Activated T-helper 1 cell treated with Interleukin-2 at 50 U/mL for 16 hours (primary cell): ENCODE data around the gene CHMP4A.
A peak's percentile ranks its signal among the peaks of the same experiment; 100 is the strongest.

Experiments used
- DNase-seq: peaks from one replicate; pipeline ENCODE4 v3.0.0-alpha.2; 2020; ENCODE audit warnings: low read depth

Gene CHMP4A

GRCh38 chr14:24195186-24196070 is 17.9 kb downstream of the CHMP4A start, which contains the start of gene TM9SF1:
TSS of gene TM9SF1 (minus strand) at chr14:24195441. CDS start at chr14:24195019, 422 bp downstream.
- DNase-seq: peak; percentile 79

- no peak for DNase-seq
These were observed 18.5 kb downstream of the CHMP4A start for GRCh38 chr14:24194873-24195185.

- no peak for DNase-seq
These were observed 19.0 kb downstream of the CHMP4A start for GRCh38 chr14:24194186-24194872.

- no peak for DNase-seq
These were observed 20.4 kb downstream of the CHMP4A start for GRCh38 chr14:24192933-24193332.

GRCh38 chr14:24190416-24190815 is 22.9 kb downstream of the CHMP4A start:
- DNase-seq: no peak

DNA sequence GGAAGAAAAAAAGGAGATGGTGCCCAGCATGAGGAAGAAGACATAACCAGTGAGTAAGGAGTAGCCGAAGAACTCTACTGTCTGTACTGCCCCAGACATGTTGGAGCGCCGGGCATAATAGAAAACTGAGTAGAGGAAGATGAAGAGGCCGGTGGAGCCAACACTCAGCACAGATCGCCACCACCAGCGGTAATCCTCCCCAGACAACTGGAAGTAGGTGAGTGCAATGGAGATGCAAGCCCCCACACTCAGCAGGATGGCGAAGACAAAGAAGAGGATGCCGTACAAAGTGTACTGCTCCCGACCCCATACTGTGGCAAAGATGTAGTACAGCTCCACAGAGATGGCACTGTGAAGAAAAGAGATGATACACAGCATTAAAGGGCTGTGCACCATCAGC is 23.8 kb downstream of the CHMP4A start:
- no peak for DNase-seq

GRCh38 chr14:24189059-24189375 is 24.3 kb downstream of the CHMP4A start:
- no peak for DNase-seq

DNA sequence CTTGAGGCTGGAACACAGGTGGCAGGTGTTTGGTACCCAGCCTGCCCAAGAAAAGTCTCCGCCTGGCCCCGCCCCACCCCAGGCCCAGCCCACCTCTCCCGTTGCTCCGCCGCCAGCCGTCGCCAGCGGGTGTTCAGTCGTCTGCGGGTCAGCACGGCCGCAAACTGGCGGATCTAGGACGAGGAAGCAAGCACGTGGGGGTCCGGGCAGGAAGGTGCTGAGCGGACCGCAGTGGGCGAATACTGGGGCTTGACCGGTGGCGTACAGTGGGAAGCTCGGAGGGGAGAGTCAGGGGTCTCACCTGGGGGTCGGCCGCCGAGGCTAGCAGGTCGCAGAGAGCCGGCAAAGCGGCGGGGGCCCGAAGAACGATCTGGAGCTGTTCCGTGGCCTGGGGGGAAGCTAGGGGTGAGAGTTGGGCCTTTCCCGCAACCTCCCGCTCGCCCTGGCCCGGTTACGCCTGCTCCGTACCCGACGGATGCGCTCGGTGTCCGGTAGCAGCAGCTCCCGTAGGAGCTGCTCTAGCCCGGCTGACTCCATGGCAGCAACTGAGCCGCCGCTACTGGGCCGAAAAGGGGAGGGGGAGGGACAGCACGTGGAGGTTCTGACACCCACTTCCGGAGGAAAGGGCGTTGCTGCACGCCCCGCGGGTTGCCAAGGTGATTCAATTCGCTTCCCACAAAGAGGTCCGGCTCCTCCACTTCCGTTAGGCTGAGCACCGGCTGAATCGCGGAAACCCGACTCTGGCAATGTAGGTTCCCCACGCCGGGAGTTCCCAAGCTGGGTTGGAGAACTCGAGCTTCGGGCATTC is 24.8 kb downstream of the CHMP4A start, which contains the start of gene IPO4:
TSS of gene IPO4 (minus strand) at position 566 of the 808 bp plus-strand sequence. CDS start at position 537, 29 bp downstream.
- peak; percentile 91 for DNase-seq

DNA sequence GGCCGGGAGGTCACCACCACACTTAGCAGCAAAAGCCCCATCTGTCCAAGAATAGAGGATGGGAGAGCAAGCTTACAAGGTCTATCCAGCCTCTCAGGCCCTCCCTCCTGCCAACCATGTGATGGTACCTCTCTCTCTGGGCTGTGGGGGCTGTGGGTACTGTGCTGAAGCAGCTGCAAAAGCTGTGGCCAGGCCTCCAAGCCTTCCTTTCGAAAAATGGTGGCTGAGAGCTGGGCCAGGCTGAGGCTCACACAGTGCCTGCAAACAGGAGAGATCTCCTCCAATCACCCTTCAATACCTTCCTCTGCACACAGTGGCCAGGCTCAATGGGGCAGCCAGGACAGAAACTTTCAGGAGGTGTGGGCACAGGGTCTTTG is 25.8 kb downstream of the CHMP4A start:
- no peak for DNase-seq

- DNase-seq: no peak
These were observed 26.3 kb downstream of the CHMP4A start for GRCh38 chr14:24186831-24187538.

- DNase-seq: no peak
These were observed 27.5 kb downstream of the CHMP4A start for GRCh38 chr14:24185741-24186140.

- DNase-seq: no peak
These were observed 28.3 kb downstream of the CHMP4A start for GRCh38 chr14:24185026-24185425.

DNA sequence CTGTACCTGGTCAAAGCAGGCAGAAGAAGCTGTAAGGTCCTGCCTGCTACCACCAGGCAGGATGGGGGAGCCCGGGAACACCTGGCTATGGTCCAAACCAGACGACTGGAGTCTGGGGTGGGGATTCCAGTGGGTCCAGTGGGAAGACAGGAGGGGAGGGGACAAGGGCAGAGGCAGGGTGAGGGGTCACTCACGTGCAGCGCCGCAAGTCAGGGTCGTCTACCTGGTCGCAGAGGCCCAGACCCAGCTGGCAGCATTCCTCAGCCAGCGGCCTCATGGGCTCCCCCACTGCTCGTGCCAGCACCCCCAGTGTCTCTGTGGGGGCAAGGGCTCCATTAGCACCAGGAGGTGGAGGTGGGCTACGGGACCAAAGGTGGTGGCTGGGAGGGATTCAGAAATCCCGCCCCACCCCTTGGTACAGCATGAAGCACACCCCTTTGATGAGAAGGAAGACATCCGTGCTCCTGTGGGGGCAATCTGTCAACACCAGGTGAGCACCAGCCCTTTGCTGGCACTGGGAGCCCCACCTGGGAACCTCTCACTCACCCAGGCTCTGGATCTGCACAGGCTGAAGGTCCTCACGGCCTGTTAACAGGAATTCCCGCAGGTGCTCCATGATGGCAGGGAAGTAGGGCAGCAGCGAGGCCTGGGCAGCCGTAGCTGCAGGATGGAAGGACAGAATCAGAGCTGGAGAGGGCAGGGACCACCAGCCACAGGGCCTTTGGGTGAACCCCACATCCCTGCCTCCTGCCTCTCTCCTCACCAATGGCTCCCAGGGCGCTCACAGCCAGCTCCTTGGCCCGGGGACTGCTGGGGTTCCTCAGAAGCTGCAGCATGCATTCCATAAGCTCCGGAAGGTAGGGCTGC is 29.0 kb downstream of the CHMP4A start:
- no peak for DNase-seq

DNA sequence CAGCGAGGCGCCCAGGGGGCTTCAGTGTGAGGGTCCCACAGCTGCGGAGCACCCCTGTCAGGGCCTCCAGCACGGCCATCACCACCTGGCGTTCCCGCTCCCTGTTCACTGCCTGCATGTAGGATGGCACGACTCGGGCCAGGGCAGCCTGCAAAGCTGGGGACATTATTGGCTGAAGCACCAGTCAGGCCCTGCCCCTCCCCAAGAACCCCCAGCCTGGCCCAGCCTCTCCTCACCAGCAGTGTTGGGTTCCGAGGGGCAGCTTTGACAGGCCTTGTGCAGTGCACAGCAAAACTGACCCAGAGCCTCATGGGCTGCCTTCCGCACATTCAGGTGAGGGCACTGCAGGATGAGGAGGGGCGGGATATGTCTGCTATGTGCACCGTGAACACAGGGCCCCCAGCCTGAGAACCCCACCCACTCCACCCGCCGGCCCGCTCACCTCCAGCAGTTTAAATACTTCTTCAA is 30.2 kb downstream of the CHMP4A start:
- no peak for DNase-seq

DNA sequence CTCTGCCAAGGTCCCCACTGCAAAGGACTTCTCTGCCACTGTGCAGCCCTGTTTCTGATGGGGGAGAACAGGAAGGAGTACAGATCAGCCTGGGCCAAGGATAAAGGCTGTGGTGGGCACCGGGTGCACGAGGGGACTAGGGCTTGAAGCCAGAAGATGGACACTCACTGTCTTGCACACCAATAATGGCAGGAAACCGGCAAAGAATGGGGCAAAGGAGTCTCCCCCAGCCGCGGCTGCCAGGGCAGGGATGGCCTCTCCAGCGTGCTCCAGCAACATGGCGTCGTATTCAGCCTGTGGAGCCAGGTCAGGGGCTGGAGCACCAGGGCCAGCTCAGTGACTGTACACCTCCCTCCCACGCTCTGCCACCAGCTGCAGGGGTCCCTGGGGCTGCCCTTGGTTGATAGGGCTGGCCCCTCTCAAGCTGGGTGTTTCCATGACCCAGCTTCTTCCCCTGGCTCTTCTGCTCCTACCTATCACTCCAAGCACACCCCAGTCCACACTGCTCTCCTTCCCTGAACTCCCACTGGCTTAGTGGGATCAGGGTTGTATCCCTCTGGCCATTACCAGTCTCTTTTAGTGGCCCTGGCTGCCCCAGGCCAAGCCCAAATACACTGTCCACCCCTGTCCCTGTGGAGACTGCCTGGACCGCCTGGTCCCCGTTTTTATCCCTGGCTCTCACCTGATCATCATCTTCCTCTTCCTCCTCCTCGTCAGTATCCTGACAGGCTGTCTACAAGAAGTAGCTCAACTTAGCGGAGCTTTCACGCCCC is 31.0 kb downstream of the CHMP4A start:
- no peak for DNase-seq

DNA sequence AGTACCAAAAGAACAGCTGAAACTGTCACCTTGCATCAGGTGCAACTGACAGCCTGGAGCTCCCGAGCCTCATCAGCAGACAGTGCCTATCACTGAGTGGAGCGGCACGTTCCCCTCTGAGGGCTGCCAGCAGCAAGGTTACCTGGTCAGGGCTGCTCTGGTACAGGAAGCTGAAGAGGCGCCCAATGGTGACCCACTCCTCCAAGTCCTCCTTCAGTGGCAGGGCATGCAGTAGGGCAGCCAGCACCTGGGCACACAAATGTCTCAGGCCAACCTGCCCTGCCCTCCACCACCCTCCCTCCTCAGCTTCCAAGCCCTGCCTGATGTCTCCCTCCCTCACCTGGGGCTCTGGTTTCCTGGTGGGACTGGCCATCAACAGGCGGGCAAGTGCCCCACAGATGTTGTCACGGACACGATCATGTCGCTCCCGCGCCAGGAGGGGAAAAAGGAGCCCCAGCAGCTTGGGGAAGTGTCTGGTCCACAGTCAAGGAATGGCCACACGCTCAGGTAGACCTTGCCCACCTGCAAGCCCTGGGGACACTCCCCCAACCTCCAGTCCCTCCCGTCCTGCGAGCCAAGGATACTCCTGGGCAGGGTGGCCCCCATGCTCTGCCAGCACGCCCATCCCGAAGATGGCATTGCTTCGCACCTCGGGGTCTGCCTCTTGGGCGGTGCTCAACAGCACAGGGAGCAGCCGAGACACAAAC is 31.8 kb downstream of the CHMP4A start:
- DNase-seq: no peak

- DNase-seq: no peak
These were observed 33.1 kb downstream of the CHMP4A start for GRCh38 chr14:24179961-24180796.

GRCh38 chr14:24179294-24179960 is 33.9 kb downstream of the CHMP4A start:
- DNase-seq: no peak
